K562 (cell line): ENCODE data around the gene ZSCAN12. TPM values are rescaled to one million over a fixed set of nuclear protein-coding genes. Genes with fewer than 3 reads are reported as not detected.
A peak's percentile ranks its signal among the peaks of the same experiment; 100 is the strongest.

Source experiments
- BACH1 ChIP-seq: fragments of 200-800 bp; sonication (Bioruptor generic); IDR thresholded peaks from 2 replicates; pipeline ENCODE4 v1.6.1; 2016; ENCODE audit warnings: missing genetic modification characterization, missing compliant biosample characterization
- ELK1 ChIP-seq: sonication (generic); formaldehyde crosslinking; IDR thresholded peaks from 2 replicates; pipeline ENCODE4 v1.8.1; 2022; ENCODE audit warnings: missing genetic modification reagents
- FOXP4 ChIP-seq: sonication (generic); formaldehyde crosslinking; IDR thresholded peaks from 2 replicates; pipeline ENCODE4 v1.8.0; 2022; ENCODE audit warnings: mild to moderate bottlenecking, missing genetic modification reagents, borderline replicate concordance
- HDAC6 ChIP-seq: IDR thresholded peaks from 2 replicates; pipeline ENCODE4 v1.6.1; 2012; ENCODE audit warnings: low read depth, mild to moderate bottlenecking, control low read depth, inconsistent platforms, low read length, moderate library complexity
- MYBL2 ChIP-seq, 2 experiments: fragments of 450-650 bp in 1 of 2; sonication (generic) in 1 of 2; formaldehyde crosslinking in 1 of 2; IDR thresholded peaks; 2 replicates each; pipeline versions ENCODE4 v1.6.1 to v1.8.1; 2017 to 2022; ENCODE audit warnings: borderline replicate concordance in 1 of 2, inconsistent platforms in 1 of 2, low read depth in 1 of 2, mild to moderate bottlenecking in 1 of 2, missing genetic modification reagents in 1 of 2, moderate library complexity in 1 of 2
- NR2F6 ChIP-seq: fragments of 450-650 bp; formaldehyde crosslinking; IDR thresholded peaks from 2 replicates; pipeline ENCODE4 v1.4.0; 2020; ENCODE audit warnings: mild to moderate bottlenecking
- NR4A1 ChIP-seq, 2 experiments: fragments of 250-450 bp in 1 of 2; fragments of 450-650 bp in 1 of 2; sonication (Bioruptor Pico) in 1 of 2; IDR thresholded peaks; 2 replicates each; pipeline versions ENCODE4 v1.4.0 to v1.6.1; 2016 to 2020; ENCODE audit warnings: mild to moderate bottlenecking in 2 of 2, missing compliant biosample characterization in 1 of 2, missing genetic modification characterization in 1 of 2, moderate library complexity in 1 of 2
- PURB ChIP-seq: sonication (generic); formaldehyde crosslinking; IDR thresholded peaks from 2 replicates; pipeline ENCODE4 v1.9.0; 2021; ENCODE audit warnings: low read depth, mild to moderate bottlenecking, missing genetic modification reagents
- PYGO2 ChIP-seq: fragments of 450-650 bp; IDR thresholded peaks from 2 replicates; pipeline ENCODE4 v1.6.1; 2016; ENCODE audit warnings: mild to moderate bottlenecking, missing genetic modification characterization, moderate library complexity, missing compliant biosample characterization
- SP2 ChIP-seq: IDR thresholded peaks from 2 replicates; pipeline ENCODE4 v1.6.1; 2011; ENCODE audit warnings: mild to moderate bottlenecking, low read depth, low read length, moderate library complexity; ENCODE audit not compliant: poor library complexity, severe bottlenecking; ENCODE audit errors: extremely low read depth
- TCFL5 ChIP-seq: fragments of 250-450 bp; sonication (Bioruptor Pico); conservative IDR thresholded peaks from 2 replicates; pipeline ENCODE4 v1.6.1; 2021; ENCODE audit warnings: mild to moderate bottlenecking, moderate library complexity, matching md5 sums
- TFAM ChIP-seq: fragments of 250-450 bp; sonication (Bioruptor Pico); conservative IDR thresholded peaks from 2 replicates; pipeline ENCODE4 v1.5.0; 2021; ENCODE audit warnings: mild to moderate bottlenecking, moderate library complexity
- ZBTB17 ChIP-seq: fragments of 450-650 bp; formaldehyde crosslinking; IDR thresholded peaks from 2 replicates; pipeline ENCODE4 v1.4.0; 2020; ENCODE audit warnings: mild to moderate bottlenecking
- ZNF165 ChIP-seq: fragments of 250-450 bp; sonication (Bioruptor Pico); IDR thresholded peaks from 2 replicates; pipeline ENCODE4 v1.4.0; 2020; ENCODE audit warnings: borderline replicate concordance
- ZNF449 ChIP-seq: fragments of 250-450 bp; sonication (Bioruptor Pico); IDR thresholded peaks from 2 replicates; pipeline ENCODE4 v1.8.0; 2022; ENCODE audit warnings: moderate library complexity, mild to moderate bottlenecking, inconsistent platforms
- ZNF785 ChIP-seq: fragments of 250-450 bp; sonication (Bioruptor Pico); IDR thresholded peaks from 2 replicates; pipeline ENCODE4 v1.4.0; 2020; ENCODE audit warnings: mild to moderate bottlenecking
- polyA plus RNA-seq, 8 experiments: library from polyadenylated mRNA; depleted of rRNA in 4 of 8; stranded (reverse) in 5 of 8; unstranded in 3 of 8; fragments of >200 nt; fragmentation: Nextera tagmentation in 2 of 8; fragmentation: Illumina TruSeq in 1 of 8; extraction: Ambion mirVana in 2 of 8; extraction: Trizol in 1 of 8; gene quantifications; 2 replicates each; pipeline versions ENCODE4 v1.2.1 to v1.2.3, GENCODE V29; 2011 to 2014; ENCODE audit warnings: inconsistent platforms in 1 of 8, missing spikeins in 1 of 8
- total RNA-seq, 7 experiments: library from RNA; depleted of rRNA in 6 of 7; stranded (reverse); fragments of >200 nt in 6 of 7; fragmentation: Illumina TruSeq in 2 of 7; extraction: Trizol in 2 of 7; gene quantifications; 2 replicates each; pipeline versions ENCODE4 v1.2.1 to v1.2.3, GENCODE V29; 2011 to 2021; ENCODE audit warnings: low replicate concordance in 1 of 7
- TF ChIP-seq, protein P1 (sequence below), 2 experiments: fragments of 450-650 bp; IDR thresholded peaks; 2 replicates each; pipeline ENCODE4 v1.6.1; 2018; ENCODE audit warnings: mild to moderate bottlenecking in 2 of 2, low read depth in 1 of 2; ENCODE audit not compliant: partially characterized antibody in 2 of 2

The ZSCAN12 gene
- total and polyA plus RNA-seq, 9 of the 15 experiments (the other 6 are each of a cell fraction or from before 2014, with no cell fraction given) = 2.5 to 19.6 (median 12.5) TPM

- TF ChIP-seq, protein P1, sequence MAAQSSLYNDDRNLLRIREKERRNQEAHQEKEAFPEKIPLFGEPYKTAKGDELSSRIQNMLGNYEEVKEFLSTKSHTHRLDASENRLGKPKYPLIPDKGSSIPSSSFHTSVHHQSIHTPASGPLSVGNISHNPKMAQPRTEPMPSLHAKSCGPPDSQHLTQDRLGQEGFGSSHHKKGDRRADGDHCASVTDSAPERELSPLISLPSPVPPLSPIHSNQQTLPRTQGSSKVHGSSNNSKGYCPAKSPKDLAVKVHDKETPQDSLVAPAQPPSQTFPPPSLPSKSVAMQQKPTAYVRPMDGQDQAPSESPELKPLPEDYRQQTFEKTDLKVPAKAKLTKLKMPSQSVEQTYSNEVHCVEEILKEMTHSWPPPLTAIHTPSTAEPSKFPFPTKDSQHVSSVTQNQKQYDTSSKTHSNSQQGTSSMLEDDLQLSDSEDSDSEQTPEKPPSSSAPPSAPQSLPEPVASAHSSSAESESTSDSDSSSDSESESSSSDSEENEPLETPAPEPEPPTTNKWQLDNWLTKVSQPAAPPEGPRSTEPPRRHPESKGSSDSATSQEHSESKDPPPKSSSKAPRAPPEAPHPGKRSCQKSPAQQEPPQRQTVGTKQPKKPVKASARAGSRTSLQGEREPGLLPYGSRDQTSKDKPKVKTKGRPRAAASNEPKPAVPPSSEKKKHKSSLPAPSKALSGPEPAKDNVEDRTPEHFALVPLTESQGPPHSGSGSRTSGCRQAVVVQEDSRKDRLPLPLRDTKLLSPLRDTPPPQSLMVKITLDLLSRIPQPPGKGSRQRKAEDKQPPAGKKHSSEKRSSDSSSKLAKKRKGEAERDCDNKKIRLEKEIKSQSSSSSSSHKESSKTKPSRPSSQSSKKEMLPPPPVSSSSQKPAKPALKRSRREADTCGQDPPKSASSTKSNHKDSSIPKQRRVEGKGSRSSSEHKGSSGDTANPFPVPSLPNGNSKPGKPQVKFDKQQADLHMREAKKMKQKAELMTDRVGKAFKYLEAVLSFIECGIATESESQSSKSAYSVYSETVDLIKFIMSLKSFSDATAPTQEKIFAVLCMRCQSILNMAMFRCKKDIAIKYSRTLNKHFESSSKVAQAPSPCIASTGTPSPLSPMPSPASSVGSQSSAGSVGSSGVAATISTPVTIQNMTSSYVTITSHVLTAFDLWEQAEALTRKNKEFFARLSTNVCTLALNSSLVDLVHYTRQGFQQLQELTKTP (IDR thresholded peaks at IDR 0.05; ENCODE audit: low read depth in 1 of 2, partially characterized antibody in 2 of 2) = peak in 1 of 2 experiments; percentile 22
- TF ChIP-seq TFAM (CRISPR knock-in tag) (no peak), ZNF449 (CRISPR knock-in tag) (0 out of 2 replicates have a peak, but pooled peaks have one; percentile 46), MYBL2 (IDR thresholded peaks at IDR 0.05; ENCODE audit: low read depth) (no peak), MYBL2 (CRISPR knock-in tag; IDR thresholded peaks at IDR 0.05; ENCODE audit: borderline replicate concordance) (no peak), BACH1 (tag) (peak; percentile 78; the same call in 1 of the 2 replicates), HDAC6 (no peak), ZNF785 (CRISPR knock-in tag) (no peak), PURB (CRISPR knock-in tag) (no peak), TCFL5 (CRISPR knock-in tag) (no peak), ELK1 (no peak), SP2 (peak; percentile 27), NR4A1 (CRISPR knock-in tag; IDR thresholded peaks at IDR 0.05) (0 out of 2 replicates have a peak, but pooled peaks have one; percentile 43), NR4A1 (tag; IDR thresholded peaks at IDR 0.05) (peak; percentile 70), PYGO2 (tag) (0 out of 2 replicates have a peak, but pooled peaks have one; percentile 50), ZNF165 (no peak; the same call in 1 of the 2 replicates), ZBTB17 (CRISPR knock-in tag) (peak; percentile 87), FOXP4 (no peak), NR2F6 (peak; percentile 8)
These were observed 63.8 kb downstream of the ZSCAN12 start, which contains the start of gene ZSCAN31 (continued) for GRCh38 chr6:28335564-28336283.
